Measurements from ENCODE around the gene S100A2.
"Not testable (repeated sequence)": the region's sequence is repeated elsewhere in the genome, so short reads cannot be mapped to it uniquely, and the experiment has no call there.

S100A2 gene

DNA sequence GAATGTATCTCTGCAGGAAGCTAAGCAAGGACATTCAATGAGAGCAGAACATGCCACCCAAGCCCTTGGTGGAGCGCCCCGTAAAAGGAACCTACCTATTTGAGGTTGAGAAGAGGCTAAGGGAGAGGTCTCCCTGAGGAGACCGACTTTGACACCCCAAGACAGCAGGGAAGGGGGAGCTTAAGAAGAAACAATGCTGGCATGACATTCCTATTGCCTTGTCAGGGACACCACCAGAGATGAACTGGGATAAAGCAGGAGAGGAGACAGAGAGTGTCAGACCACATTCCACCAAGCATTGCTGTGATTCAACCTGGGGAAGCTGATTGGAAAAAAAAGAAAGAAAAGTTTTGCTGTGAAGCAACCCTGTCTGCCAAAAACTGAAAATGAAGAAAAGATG is 13.3 kb upstream of the S100A2 start:
- Histone ChIP-seq H3K27ac (ENCODE audit: poor library complexity, severe bottlenecking) (no peak overlapping the region), H3K9me3 (ENCODE audit: severe bottlenecking) (no peaks in the 10 kb centered on the region), H3K4me3 (ENCODE audit: severe bottlenecking) (no peak overlapping the region), H3K4me1 (ENCODE audit: insufficient read depth, poor library complexity, severe bottlenecking) (peaks cover 3% of the 10 kb centered on the region), H3K27me3 (ENCODE audit: insufficient read depth, poor library complexity, severe bottlenecking) (no peaks in the 10 kb centered on the region), H3K36me3 (ENCODE audit: low read depth) (no peaks in the 10 kb centered on the region)
- no peak for TF ChIP-seq CTCF (IDR thresholded peaks at IDR 0.05; ENCODE audit: poor library complexity, severe bottlenecking)
- DNase-seq (ENCODE audit: low spot score): no peak
- no peak for ATAC-seq (ENCODE audit: low read depth)

DNA sequence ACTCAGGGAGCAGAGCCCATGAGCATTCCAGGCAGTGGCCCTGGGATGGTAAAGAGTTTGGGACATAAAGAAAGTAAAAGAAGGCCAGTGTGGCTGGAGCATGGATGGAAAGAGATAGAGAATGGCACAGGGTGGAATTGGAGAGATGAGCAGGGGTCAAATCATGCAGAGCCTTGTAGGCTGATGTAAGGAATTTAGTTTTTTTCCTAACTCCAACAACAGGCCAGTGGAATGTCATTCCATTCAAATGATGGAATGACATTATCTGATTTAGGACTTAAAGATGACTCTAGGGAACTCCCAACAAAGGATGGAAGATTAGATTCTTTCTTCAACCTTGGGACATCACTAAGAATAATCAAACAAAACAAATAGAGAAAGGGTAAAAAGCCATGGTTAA is 12.8 kb upstream of the S100A2 start:
- Histone ChIP-seq H3K27ac (ENCODE audit: poor library complexity, severe bottlenecking) (no peak overlapping the region), H3K27me3 (ENCODE audit: insufficient read depth, poor library complexity, severe bottlenecking) (no peaks in the 10 kb centered on the region), H3K36me3 (ENCODE audit: low read depth) (no peaks in the 10 kb centered on the region), H3K4me3 (ENCODE audit: severe bottlenecking) (no peak overlapping the region), H3K4me1 (ENCODE audit: insufficient read depth, poor library complexity, severe bottlenecking) (peaks cover 3% of the 10 kb centered on the region), H3K9me3 (ENCODE audit: severe bottlenecking) (no peaks in the 10 kb centered on the region)
- ATAC-seq (ENCODE audit: low read depth) (0 out of 3 replicates have a peak, but pooled peaks have one; percentile 12), DNase-seq (ENCODE audit: low spot score) (no peak)
- no peak for TF ChIP-seq CTCF (IDR thresholded peaks at IDR 0.05; ENCODE audit: poor library complexity, severe bottlenecking)

DNA sequence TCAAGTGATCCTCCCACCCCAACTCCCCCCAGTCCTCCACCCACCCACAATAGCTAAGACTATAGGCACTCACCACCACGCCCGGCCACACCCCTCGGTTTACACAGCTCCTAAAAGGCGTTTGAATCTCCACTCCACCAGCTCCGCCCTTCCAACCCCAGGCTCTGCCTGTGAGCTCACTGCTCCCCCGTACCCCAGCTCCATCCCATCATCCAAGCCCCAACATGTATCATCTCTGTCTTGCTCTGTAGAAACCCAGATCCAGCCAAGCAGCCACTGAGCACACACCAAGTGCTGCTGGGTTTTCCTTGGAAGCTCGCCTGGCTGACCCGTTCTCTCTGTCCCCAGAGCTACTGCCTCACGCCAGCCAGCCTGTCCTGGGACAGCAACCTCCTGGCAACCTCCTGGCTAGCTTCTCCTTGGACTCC is 12.0 kb upstream of the S100A2 start:
- DNase-seq (ENCODE audit: low spot score) (no peak), ATAC-seq (ENCODE audit: low read depth) (peak; percentile 39; the same call in 2 of the 3 replicates)
- Histone ChIP-seq H3K9me3 (ENCODE audit: severe bottlenecking) (no peaks in the 10 kb centered on the region), H3K36me3 (ENCODE audit: low read depth) (no peaks in the 10 kb centered on the region), H3K4me3 (ENCODE audit: severe bottlenecking) (no peak overlapping the region), H3K27me3 (ENCODE audit: insufficient read depth, poor library complexity, severe bottlenecking) (no peaks in the 10 kb centered on the region), H3K4me1 (ENCODE audit: insufficient read depth, poor library complexity, severe bottlenecking) (peaks cover 11% of the 10 kb centered on the region), H3K27ac (ENCODE audit: poor library complexity, severe bottlenecking) (no peak overlapping the region)
- TF ChIP-seq CTCF (IDR thresholded peaks at IDR 0.05; ENCODE audit: poor library complexity, severe bottlenecking): no peak

GRCh38 chr1:153577138-153577537 is 11.5 kb upstream of the S100A2 start:
- H3K4me3 ChIP-seq (ENCODE audit: severe bottlenecking): no peak overlapping the region
- no peaks in the 10 kb centered on the region for H3K27me3 ChIP-seq (ENCODE audit: insufficient read depth, poor library complexity, severe bottlenecking)
- DNase-seq (ENCODE audit: low spot score) (no peak), ATAC-seq (ENCODE audit: low read depth) (no peak)
- no peaks in the 10 kb centered on the region for H3K36me3 ChIP-seq (ENCODE audit: low read depth)
- H3K9me3 ChIP-seq (ENCODE audit: severe bottlenecking): no peaks in the 10 kb centered on the region
- no peak for TF ChIP-seq CTCF (IDR thresholded peaks at IDR 0.05; ENCODE audit: poor library complexity, severe bottlenecking)
- peaks cover 16% of the 10 kb centered on the region for H3K4me1 ChIP-seq (ENCODE audit: insufficient read depth, poor library complexity, severe bottlenecking)
- no peak overlapping the region for H3K27ac ChIP-seq (ENCODE audit: poor library complexity, severe bottlenecking)

GRCh38 chr1:153575497-153575896 is 9.9 kb upstream of the S100A2 start:
- peaks cover 16% of the 10 kb centered on the region for H3K4me1 ChIP-seq (ENCODE audit: insufficient read depth, poor library complexity, severe bottlenecking)
- not testable (repeated sequence) for H3K36me3 ChIP-seq (ENCODE audit: low read depth); H3K9me3 ChIP-seq (ENCODE audit: severe bottlenecking); H3K27me3 ChIP-seq (ENCODE audit: insufficient read depth, poor library complexity, severe bottlenecking); DNase-seq (ENCODE audit: low spot score); ATAC-seq (ENCODE audit: low read depth); H3K27ac ChIP-seq (ENCODE audit: poor library complexity, severe bottlenecking); H3K4me3 ChIP-seq (ENCODE audit: severe bottlenecking)

DNA sequence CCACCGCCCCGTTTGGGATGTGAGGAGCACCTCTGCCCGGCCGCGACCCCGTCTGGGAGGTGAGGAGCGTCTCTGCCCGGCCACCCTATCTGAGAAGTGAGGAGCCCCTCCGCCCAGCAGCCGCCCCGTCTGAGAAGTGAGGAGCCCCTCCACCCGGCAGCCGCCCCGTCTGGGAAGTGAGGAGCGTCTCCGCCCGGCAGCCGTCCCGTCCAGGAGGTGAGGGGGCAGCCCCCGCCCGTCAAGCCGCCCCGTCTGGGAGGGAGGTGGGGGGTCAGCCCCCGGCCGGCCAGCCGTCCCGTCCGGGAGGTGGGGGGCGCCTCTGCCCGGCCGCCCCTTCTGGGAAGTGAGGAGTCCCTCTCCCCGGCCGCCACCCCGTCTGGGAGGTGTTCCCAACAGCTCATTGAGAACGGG is 9.4 kb upstream of the S100A2 start:
- not testable (repeated sequence) for H3K9me3 ChIP-seq (ENCODE audit: severe bottlenecking); ATAC-seq (ENCODE audit: low read depth); H3K27me3 ChIP-seq (ENCODE audit: insufficient read depth, poor library complexity, severe bottlenecking); H3K4me3 ChIP-seq (ENCODE audit: severe bottlenecking); H3K27ac ChIP-seq (ENCODE audit: poor library complexity, severe bottlenecking); DNase-seq (ENCODE audit: low spot score); H3K36me3 ChIP-seq (ENCODE audit: low read depth)
- H3K4me1 ChIP-seq (ENCODE audit: insufficient read depth, poor library complexity, severe bottlenecking): peaks cover 16% of the 10 kb centered on the region

Measured in RWPE2 (cell line).